ENCODE measurements around the gene FLNB. TPM values are rescaled to one million over a fixed set of nuclear protein-coding genes. Genes with fewer than 3 reads are reported as not detected.

Gene FLNB
- total RNA-seq, 4 donors from 2014 or later: 116 to 533 (median 439) TPM

- Histone ChIP-seq H3K36me3 (no peaks in the 10 kb centered on the region), H3K4me1 (peaks cover 0 to 9% (median 0%) of the 10 kb centered on the region in 4 donors), H3K9me3 (no peaks in the 10 kb centered on the region), H3K27me3 (no peaks in the 10 kb centered on the region), H3K27ac (no peak within 1 kb of the TSS), H3K4me3 (no peak within 1 kb of the TSS)
- no peak for TF ChIP-seq CTCF (IDR thresholded peaks at IDR 0.05)
- TF ChIP-seq POLR2A (IDR thresholded peaks at IDR 0.05): no peak
- DNase-seq: no peak
Observed at GRCh38 chr3:58210761-58211460, 202.7 kb downstream of the FLNB start, which contains the start of gene DNASE1L3. Gene DNASE1L3, minus strand, starts transcription at chr3:58210972. Its CDS starts 66 bp downstream, at chr3:58210906.

DNA sequence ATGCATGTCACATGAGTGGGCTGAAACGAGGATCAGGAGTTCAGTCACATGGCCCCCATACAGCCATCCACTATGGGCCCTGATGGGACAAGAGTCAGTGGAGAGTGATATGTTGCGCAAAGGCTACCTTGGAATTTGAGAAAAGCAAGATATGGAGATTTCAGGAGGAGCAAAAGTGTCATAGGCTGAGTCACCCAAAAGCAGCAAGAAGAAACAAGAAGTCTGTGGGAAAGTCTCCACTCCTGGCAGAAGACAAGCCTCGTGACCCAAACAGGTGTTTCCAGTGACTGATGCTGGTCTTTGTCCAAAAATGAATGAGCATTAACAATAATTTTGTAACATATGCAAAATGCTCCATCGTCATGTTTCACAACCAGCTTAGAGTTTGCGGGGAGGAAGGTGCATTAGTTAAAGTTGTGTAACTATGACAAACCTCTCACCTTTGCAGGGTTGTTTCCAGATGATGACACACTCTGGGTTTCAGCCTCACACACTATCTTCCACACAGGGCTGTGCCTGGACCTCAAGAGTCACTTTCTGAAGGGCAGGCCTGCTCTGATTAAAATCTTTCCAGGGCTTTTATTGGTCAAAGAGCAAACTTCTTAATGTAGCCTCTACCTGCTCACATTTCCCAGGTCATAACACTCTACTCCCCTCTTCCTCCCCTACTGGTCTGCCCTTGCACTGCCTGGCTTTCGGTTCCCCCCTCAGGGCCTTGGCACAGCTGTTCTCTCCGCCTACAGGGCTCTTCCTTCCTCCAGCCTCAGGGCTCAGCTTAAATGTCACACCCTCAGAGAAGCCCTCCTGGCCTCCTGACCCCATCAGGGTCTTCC, 206.5 kb downstream of the FLNB start:
- Histone ChIP-seq H3K9me3 (no peaks in the 10 kb centered on the region), H3K4me1 (peaks cover 0 to 9% (median 4%) of the 10 kb centered on the region in 4 donors), H3K27ac (peak overlapping the region in 2 of 4 donors; percentile 56 to 72), H3K36me3 (no peaks in the 10 kb centered on the region), H3K4me3 (no peak overlapping the region), H3K27me3 (no peaks in the 10 kb centered on the region)
- DNase-seq: peak in 2 of 3 donors; percentile 67 to 70
- TF ChIP-seq CTCF (IDR thresholded peaks at IDR 0.05) (peak in 3 of 6 experiments; percentile 22 to 25 (median 22)), POLR2A (IDR thresholded peaks at IDR 0.05) (no peak)

GRCh38 chr3:58215317-58216025, 207.2 kb downstream of the FLNB start:
- no peak for DNase-seq
- Histone ChIP-seq H3K36me3 (no peaks in the 10 kb centered on the region), H3K9me3 (no peaks in the 10 kb centered on the region), H3K4me1 (peaks cover 0 to 9% (median 4%) of the 10 kb centered on the region in 4 donors), H3K4me3 (no peak overlapping the region), H3K27ac (peak overlapping the region in 2 of 4 donors; percentile 56 to 72), H3K27me3 (no peaks in the 10 kb centered on the region)
- TF ChIP-seq POLR2A (IDR thresholded peaks at IDR 0.05): no peak
- TF ChIP-seq CTCF (IDR thresholded peaks at IDR 0.05): no peak

DNA sequence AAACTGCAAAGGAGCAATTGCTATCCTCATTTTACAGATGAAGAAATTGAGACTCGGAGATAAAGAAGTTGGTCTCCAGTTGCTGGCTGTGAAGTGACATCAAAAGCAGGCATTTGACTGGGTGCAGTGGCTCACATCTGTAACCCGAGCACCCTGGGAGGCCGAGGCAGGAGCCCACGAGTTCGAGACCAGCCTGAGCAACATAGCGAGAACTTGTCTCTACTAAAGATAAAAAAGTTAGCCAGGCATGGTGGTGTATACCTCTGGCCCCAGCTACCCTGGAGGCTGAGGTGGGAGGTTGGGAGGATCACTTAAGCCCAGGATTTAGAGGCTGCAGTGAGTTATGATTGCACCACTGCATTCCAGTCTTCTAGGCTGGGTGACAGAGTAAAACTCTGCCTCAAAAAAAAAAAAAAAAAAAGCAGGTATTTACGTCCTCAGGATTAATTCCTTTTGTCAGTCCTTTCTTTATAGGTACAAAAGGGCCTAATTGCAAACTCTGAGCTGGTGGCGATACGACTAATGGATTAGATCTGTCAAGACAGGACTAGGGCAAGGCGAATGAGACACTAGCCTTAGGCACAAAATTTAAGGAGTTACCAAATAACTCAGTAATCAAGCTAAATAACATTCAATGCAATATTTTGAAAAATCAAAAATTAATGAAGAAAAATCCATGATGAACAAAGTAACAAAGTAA, 208.4 kb downstream of the FLNB start:
- H3K27ac ChIP-seq: peak overlapping the region in 1 of 4 donors; percentile 72
- H3K4me3 ChIP-seq: no peak overlapping the region
- TF ChIP-seq POLR2A (IDR thresholded peaks at IDR 0.05) (no peak), CTCF (IDR thresholded peaks at IDR 0.05) (no peak)
- DNase-seq: no peak
- H3K9me3 ChIP-seq: no peaks in the 10 kb centered on the region
- H3K36me3 ChIP-seq: no peaks in the 10 kb centered on the region
- H3K27me3 ChIP-seq: no peaks in the 10 kb centered on the region
- peaks cover 0 to 9% (median 4%) of the 10 kb centered on the region in 4 donors for H3K4me1 ChIP-seq

All from Peyer's patch (tissue), 4 donors.